G401 (cell line): ENCODE data around the gene WDR64. TPM values are rescaled to one million over a fixed set of nuclear protein-coding genes. Genes with fewer than 3 reads are reported as not detected.

Source experiments
- DNase-seq: peaks from one replicate; pipeline ENCODE4 v3.0.0-alpha.2; 2015; ENCODE audit warnings: low spot score
- in situ Hi-C: cut with HindIII; loops from 2 replicates; pipeline ENCODE4 v1.10.0; 2016; ENCODE audit warnings: low sequenced_read_pairs, mixed read lengths
- total RNA-seq: library from RNA; depleted of rRNA; stranded (reverse); fragments of >200 nt; shearing (Covaris generic); gene quantifications from 2 replicates; pipeline ENCODE4 v1.2.3, GENCODE V29; 2014

WDR64 gene
- total RNA-seq, 1 experiment from 2014 or later = not detected

DNA sequence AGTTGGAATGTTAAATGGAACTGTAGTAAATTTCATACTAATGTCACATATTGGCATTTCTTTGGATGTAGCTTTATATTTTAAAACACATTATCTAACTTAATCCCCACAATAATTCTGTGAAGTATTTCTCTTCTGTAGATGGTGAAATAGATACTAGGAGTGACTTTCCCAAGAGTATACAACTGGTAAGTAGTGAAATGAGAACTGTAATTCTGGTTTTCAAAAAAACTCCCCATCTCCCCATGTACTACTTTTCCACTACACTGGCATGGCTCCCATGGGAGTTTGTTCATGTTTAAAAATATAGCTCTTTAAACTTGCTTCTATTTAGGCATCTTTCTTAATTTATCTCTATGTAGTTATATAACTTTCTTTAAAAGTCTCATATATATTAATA, 22.1 kb upstream of the WDR64 start:
- in situ Hi-C loops = no loop called here
- no peak for DNase-seq

DNA sequence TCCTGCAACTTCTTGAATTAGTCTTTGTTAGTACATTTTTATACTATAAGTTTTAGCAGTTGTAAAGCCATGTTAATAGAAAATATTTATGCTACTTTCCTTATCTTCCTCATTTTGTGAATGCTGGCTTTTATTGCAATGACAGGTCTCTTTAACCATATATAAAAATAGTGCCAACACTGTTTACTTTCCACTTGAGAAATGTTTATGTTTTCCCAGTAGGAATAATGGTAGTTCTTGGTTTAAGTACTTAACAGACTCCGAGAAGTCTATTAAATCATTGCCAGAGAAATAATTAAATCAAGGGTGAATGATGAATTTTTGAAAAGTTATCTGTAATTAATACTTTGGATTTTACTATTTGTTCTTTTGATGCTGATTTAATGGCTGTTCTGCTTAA, 21.6 kb upstream of the WDR64 start:
- in situ Hi-C loops = no loop called here
- no peak for DNase-seq

DNA sequence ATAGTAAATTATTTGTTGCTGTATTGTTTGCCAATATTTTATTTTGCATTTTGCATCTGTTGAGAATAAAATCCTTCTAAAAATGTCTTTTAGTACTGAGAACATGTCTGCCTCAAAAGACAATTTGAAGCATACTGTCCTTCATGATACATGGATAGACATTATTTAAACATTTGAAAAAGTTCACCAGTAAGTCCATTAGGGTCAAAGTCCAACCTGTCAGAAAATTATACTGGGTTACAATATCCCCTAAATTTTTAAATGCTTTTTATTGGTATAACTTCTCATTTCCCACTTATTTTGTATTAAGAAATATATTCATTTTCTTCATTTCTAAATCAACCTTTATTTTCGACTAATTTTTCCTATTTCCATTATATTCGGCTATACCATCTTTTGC, 21.2 kb upstream of the WDR64 start:
- in situ Hi-C loops = no loop called here
- DNase-seq = no peak

DNA sequence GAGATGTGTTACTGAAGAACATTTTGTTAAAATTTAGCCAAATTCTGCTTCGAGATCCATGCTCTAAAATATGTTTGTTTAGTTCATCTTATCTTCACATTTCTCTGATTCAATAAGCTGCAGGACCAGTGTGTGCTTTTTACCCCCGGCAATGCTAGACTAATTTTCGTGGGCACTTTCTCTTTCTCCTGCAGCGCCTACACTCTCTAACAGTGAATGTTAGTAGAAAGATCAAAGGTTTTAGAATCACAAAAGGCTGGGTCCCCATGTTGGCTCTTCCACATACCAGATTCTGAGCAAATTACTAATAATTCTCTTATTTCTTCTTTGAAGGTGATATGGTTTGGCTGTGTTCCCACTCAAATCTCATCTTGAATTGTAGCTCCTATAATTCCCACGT, 20.4 kb upstream of the WDR64 start:
- in situ Hi-C loops = no loop called here
- DNase-seq = no peak

DNA sequence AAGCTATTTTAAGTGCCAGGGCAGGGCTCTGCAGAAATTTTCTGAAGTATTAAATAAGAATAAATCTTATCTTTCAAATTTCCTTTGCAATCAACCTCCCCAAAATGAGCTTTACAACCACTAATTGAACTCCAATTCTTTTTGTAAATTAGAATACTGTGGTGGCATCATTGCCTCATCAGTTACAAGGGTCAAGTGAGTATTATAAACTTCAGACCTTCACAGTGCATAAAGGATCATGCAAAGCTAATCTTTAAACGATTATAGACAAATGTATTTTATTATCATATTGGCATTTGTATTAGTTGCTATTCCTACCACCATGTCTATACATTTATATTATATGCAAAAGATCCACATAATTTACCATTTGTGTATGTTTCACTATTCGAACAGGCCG, 19.1 kb upstream of the WDR64 start:
- no peak for DNase-seq
- in situ Hi-C loops = no loop called here

- in situ Hi-C loops = no loop called here
- no peak for DNase-seq
These were observed 16.4 kb upstream of the WDR64 start for GRCh38 chr1:241635556-241636152.

- in situ Hi-C loops = no loop called here
- DNase-seq = no peak
These were observed 15.8 kb upstream of the WDR64 start for GRCh38 chr1:241636291-241636690.

- in situ Hi-C loops = no loop called here
- no peak for DNase-seq
These were observed 15.0 kb upstream of the WDR64 start for GRCh38 chr1:241637046-241637590.

DNA sequence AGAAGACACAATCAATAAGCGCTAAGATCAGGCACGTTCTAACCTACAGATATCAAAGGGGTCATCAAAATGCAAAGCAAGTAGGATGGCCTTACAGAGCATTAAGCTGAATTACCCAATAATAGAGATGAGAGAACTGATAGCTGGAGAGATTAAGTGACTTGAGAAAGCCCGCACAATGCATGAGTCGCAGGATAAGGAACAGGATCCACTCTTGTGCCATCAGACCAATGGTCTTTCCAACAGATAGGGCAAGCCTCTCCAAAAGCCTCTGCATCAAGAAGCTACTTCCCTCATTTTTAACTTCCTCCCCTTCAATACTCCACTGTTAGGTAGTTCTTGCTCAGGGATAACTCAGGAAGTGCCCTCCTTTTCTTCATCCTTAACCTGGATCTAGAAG, 14.5 kb upstream of the WDR64 start:
- in situ Hi-C loops = no loop called here
- no peak for DNase-seq

DNA sequence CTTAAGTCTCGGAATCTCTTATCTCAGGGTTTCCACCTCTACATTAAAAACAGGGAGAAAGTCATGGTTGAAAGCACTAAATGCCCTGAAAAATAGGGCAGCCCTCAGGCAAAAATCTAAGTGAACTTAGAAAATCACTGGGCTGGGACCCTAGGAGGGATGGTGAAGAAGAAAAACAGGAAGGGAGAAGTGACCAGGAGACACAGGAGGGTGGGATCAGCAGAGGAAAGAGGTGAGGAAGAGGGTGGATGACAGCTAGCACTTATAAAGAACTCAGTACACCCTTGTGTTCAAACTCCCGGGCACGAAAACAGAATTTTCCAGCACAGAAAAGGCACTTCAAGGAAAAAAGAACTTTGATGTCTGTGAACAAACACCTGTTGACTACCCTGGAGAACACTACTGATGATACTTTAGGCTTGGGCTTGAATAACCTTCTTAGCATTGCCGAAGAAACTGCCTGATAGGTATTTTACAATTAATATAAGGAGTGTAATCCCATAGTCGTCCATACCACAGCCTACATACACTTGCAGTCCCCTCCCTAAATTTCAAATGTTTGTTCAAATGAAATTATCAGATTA, 13.9 kb upstream of the WDR64 start:
- in situ Hi-C loops = no loop called here
- DNase-seq = no peak

DNA sequence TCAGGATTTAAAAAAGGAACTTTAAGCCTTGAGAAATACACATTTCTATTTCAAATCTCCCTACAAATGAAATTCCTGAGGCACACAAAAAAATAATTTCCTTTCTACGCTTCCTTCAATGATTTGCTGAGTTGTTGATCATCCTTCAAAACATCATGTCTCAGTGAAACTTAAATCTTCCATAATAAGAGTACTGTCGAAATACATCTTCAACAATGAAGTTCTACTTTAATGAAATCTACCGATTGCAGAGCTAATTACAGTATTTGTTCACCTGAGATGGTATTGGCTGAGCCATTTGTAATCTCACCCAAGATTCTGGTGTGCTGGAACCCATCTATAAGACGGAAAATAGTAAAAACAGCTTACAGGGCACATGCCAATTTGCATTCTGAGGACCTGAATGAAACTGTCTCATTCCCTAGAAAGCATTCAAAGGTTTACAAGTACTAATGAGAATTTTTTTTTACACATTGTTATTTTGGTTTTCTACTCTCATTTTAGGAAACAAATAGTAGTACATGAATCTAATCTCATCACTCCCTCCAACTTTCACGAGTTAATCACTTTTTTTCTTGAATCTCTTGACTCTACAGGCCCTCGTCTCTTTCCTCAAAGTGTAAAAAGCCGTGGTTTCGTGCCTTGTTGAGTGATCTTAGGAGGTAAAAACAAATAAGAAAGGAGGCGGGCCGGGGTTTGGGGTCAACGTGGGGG, 13.0 kb upstream of the WDR64 start:
- in situ Hi-C loops = no loop called here
- peak; percentile 8 for DNase-seq

GRCh38 chr1:241639623-241640148, 12.4 kb upstream of the WDR64 start:
- in situ Hi-C loops = no loop called here
- peak; percentile 23 for DNase-seq

DNA sequence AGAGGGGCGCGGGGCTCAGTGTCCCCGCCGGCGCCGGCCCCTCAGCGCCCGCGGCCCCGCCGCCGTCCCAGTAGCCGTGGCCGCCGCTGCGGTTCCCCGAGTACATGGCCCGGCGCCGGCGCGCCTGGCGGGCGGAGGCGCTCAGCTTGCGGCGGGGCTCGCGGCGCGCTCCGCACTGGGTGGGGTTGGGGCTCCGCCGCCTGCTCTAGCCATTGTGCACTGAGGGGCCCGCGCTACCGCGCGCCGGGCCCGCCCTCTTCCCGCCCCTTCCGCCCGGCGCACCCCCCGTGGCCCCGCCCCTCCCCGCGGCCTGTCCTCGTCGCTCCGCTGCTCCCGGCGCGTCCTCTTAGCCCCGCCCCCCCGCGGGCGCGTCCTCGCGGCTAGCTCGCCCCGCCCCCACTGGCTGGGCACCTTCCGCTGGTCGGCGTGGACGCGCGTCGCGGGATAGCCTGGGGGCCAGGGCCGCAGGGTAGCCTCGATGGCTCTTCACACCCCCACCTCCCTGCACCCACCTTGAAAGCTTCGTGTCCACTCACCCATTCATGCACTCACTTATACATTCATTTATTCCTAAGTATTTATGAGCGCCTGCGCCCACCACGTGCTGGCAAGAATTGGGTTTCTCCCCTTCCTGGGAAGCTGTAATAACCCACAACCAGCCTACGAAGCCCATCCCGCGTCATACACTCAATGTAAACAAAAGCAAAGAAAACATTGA, 11.8 kb upstream of the WDR64 start, which contains the start of the genes CHML and OPN3:
CHML (minus strand) TSS at position 221 of the 718 bp plus-strand sequence. CDS start 4,603 bp downstream, outside the sequence.
OPN3 (minus strand) TSS at position 221 of the 718 bp plus-strand sequence; CDS start at position 106, 115 bp downstream.
- in situ Hi-C loops = no loop called here
- DNase-seq = peak; percentile 85

DNA sequence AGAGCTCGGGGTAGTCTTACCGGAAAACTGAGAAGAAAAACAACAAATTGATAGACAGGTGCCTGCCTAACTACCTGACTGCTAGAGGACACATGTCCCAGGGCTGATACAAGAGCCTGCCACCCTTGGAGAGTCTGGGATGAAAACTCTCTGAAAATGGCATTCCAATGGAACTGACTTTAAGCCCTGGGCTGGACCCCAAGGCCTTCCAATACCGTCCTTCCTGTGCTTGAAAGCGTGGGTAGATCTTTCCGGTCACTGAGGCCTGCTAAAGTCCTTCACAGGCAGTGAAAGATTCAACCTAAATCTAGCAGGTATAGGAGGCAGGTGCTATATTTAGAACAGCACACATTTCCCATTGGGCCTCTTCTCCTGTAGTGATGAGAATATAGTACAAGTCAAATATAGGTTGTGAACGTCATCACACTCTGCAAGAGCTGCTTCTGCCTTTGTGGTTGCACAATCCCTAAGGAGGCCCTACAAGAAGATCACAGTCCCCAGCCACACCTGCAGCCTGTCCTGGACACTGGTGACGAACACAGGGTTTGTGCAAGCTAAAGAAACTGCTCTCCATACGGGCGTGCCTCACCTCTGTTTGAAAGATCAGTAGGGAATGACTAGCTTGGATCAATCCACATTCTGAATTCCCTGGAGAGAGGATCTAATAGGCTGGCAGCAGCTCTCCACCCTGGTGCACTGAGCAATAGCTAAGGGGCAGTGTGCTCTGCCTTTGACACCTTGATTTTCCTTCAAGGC, 11.0 kb upstream of the WDR64 start:
- in situ Hi-C loops = no loop called here
- DNase-seq = peak; percentile 32

DNA sequence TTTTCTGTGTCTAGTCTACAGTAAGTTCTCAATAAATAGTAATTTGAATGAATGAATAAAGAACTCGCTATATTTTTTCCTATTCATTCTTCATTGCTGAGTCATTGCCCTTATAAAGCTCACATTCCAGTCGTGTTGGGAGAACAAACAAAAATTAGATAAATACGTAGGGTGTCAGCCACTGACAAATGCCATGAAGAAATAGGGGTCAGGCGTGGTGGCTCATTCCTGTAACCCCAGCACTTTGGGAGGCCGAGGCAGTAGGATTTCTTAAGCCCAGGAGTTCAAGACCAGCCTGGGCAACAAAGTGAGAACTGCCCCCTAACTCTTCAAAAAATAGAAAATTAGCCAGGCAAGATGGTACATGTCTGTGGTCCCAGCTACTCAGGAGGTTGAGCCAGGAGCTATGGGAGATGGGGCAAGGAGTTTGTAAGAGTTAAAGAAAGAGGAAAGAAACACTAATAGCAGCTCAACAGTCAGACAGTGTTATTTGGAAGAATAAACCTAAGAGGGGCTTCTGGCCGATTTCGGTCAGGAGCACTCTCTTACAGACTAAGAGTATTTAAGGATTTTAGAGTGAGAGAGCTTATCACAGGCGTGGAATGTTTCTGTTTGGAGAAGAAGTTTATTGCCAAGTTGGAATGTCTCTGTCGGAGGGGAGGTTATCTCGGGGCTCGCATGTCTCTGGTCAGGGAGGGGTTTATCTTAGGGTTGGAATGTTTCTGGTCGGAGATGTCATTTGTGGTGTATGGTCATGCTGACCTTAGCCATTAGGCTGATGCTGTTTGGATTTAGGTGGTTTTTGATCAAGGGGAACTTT, 10.1 kb upstream of the WDR64 start:
- in situ Hi-C loops = no loop called here
- DNase-seq = peak; percentile 3

DNA sequence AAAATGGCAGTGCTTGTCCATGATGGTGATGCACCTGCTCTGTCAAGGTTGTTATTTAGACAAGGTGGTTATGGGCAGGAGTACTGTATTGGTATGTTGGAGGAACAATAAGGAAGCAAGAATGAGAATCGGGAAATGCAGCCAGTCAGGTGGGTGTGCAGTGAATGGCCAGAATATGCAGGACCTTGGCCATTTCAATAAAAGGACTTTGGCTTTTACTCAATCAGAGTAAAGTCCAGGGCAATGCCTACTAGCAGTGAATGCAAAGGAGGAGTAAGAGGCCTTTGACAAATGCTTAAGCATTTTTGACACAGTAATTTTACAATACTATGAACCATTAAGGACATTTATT, 9.5 kb upstream of the WDR64 start:
- in situ Hi-C loops = no loop called here
- no peak for DNase-seq

DNA sequence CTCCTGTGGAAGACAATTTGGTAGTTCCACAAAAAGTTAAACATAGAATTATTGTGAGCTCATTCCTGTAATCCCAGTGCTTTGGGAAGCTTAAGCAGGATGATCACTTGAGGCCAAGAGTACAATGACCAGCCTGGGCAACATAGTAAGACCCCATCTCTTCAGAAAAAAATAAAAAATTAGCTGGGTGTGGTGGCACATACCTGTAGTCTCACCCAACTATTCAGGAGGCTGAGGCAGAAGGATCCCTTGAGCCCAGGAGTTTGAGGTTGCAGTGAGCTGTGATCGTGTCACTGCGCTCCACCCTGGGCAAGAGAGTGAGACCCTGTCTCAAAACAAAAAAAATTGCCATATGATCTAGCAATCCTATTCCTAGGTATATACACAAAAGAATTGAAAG, 7.8 kb upstream of the WDR64 start:
- in situ Hi-C loops = no loop called here
- no peak for DNase-seq

DNA sequence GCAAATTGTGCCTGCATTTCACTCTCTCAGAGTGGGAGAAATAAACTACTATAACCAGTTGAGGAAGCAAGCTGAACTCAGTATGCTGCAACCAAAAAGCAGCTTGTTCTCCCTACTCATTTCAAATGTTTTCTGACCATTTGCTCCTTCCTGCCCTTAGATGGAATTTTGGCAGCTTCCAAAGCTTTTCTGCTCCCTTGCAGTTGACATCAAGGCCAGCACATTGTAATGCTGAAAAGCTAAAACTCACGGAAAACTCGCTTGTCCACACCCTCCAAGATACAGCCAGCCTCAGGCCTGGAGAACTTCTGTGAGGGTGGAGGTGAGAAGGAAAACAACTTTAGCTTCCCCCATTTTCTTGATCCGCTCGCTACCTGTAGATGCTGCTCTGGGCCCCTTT, 6.9 kb upstream of the WDR64 start:
- in situ Hi-C loops = no loop called here
- no peak for DNase-seq
